MM.1S (cell line): ENCODE data around the gene FAM216B.

Experiments
- DNase-seq: peaks from one replicate; pipeline ENCODE4 v3.0.0-alpha.2; 2015
- H2AFZ ChIP-seq: fragments of 300-600 bp; sonication (generic); 2 replicates; pipeline ENCODE4 v1.6.0; 2016; ENCODE audit warnings: antibody characterized with exemption, low read length
- H3F3A ChIP-seq: fragments of 300-600 bp; sonication (generic); 2 replicates; pipeline ENCODE4 v1.6.1; 2016; ENCODE audit warnings: mild to moderate bottlenecking, antibody characterized with exemption, low read length, moderate library complexity, mixed read lengths; ENCODE audit not compliant: insufficient read depth
- H3K27ac ChIP-seq: fragments of 300-600 bp; sonication (generic); 2 replicates; pipeline ENCODE4 v1.5.1; 2016; ENCODE audit warnings: mild to moderate bottlenecking, low read length
- H3K27me3 ChIP-seq: fragments of 300-600 bp; sonication (generic); replicated peaks from 2 replicates; pipeline ENCODE4 v1.6.0; 2016; ENCODE audit warnings: low read length; ENCODE audit not compliant: insufficient read depth
- H3K36me3 ChIP-seq: fragments of 300-600 bp; sonication (generic); replicated peaks from 2 replicates; pipeline ENCODE4 v1.6.1; 2016; ENCODE audit warnings: mild to moderate bottlenecking, low read length, mixed read lengths; ENCODE audit not compliant: insufficient read depth
- H3K4me1 ChIP-seq: fragments of 300-600 bp; sonication (generic); 2 replicates; pipeline ENCODE4 v1.6.1; 2016; ENCODE audit warnings: low read length, mixed read lengths
- H3K4me2 ChIP-seq: fragments of 300-600 bp; sonication (generic); 2 replicates; pipeline ENCODE4 v1.6.0; 2016; ENCODE audit warnings: low read depth, low read length
- H3K4me3 ChIP-seq: fragments of 300-600 bp; sonication (generic); 2 replicates; pipeline ENCODE4 v1.5.1; 2016; ENCODE audit warnings: low read length, mixed read lengths
- H3K79me2 ChIP-seq: fragments of 300-600 bp; sonication (generic); 2 replicates; pipeline ENCODE4 v1.6.1; 2016; ENCODE audit warnings: mixed run types, low read length, mixed read lengths
- H3K9ac ChIP-seq: fragments of 300-600 bp; sonication (generic); 2 replicates; pipeline ENCODE4 v1.6.1; 2016; ENCODE audit warnings: low read length, mixed read lengths
- H3K9me2 ChIP-seq: fragments of 300-600 bp; sonication (generic); replicated peaks from 2 replicates; pipeline ENCODE4 v1.6.1; 2016; ENCODE audit warnings: mild to moderate bottlenecking, low read length, mixed read lengths; ENCODE audit not compliant: insufficient read depth
- H3K9me3 ChIP-seq: fragments of 300-600 bp; sonication (generic); replicated peaks from 2 replicates; pipeline ENCODE4 v1.6.1; 2016; ENCODE audit warnings: mild to moderate bottlenecking, low read length, mixed read lengths; ENCODE audit not compliant: insufficient read depth
- H4K20me1 ChIP-seq: fragments of 300-600 bp; sonication (generic); 2 replicates; pipeline ENCODE4 v1.6.1; 2016; ENCODE audit warnings: mild to moderate bottlenecking, low read length, moderate library complexity, mixed read lengths; ENCODE audit not compliant: insufficient read depth
- CTCF ChIP-seq: fragments of 300-600 bp; sonication (generic); IDR thresholded peaks from 2 replicates; pipeline ENCODE4 v1.5.1; 2016; ENCODE audit warnings: antibody characterized with exemption, low read length, mixed read lengths
- EZH2 ChIP-seq: fragments of 300-600 bp; sonication (generic); optimal IDR thresholded peaks from 2 replicates; pipeline ENCODE3; 2017; ENCODE audit warnings: low read depth, mild to moderate bottlenecking, antibody characterized with exemption, low read length, mixed read lengths
- EZH2phosphoT487 ChIP-seq: fragments of 300-600 bp; sonication (generic); IDR thresholded peaks from 2 replicates; pipeline ENCODE4 v1.6.1; 2018; ENCODE audit warnings: antibody characterized with exemption, low read length

FAM216B gene

GRCh38 chr13:42836930-42837690, 55.7 kb downstream of the FAM216B start:
- Histone ChIP-seq H4K20me1 (no peaks in the 10 kb centered on the region), H3K9me3 (no peaks in the 10 kb centered on the region), H3K4me1 (no peaks in the 10 kb centered on the region), H2AFZ (no peak overlapping the region), H3K27me3 (no peaks in the 10 kb centered on the region), H3K79me2 (no peaks in the 10 kb centered on the region), H3K36me3 (no peaks in the 10 kb centered on the region), H3K4me3 (no peak overlapping the region), H3F3A (no peaks in the 10 kb centered on the region), H3K4me2 (no peak overlapping the region), H3K27ac (no peak overlapping the region), H3K9ac (no peak overlapping the region), H3K9me2 (no peaks in the 10 kb centered on the region)
- no peak for DNase-seq
- no peak for TF ChIP-seq CTCF
- TF ChIP-seq EZH2phosphoT487, result no peak
- TF ChIP-seq EZH2, result no peak
